ENCODE results near the gene SLC38A4. TPM values are rescaled to one million over a fixed set of nuclear protein-coding genes. Genes with fewer than 3 reads are reported as not detected.

The SLC38A4 gene
- 3.1 and 14.7 TPM in 2 replicates for total RNA-seq

DNA sequence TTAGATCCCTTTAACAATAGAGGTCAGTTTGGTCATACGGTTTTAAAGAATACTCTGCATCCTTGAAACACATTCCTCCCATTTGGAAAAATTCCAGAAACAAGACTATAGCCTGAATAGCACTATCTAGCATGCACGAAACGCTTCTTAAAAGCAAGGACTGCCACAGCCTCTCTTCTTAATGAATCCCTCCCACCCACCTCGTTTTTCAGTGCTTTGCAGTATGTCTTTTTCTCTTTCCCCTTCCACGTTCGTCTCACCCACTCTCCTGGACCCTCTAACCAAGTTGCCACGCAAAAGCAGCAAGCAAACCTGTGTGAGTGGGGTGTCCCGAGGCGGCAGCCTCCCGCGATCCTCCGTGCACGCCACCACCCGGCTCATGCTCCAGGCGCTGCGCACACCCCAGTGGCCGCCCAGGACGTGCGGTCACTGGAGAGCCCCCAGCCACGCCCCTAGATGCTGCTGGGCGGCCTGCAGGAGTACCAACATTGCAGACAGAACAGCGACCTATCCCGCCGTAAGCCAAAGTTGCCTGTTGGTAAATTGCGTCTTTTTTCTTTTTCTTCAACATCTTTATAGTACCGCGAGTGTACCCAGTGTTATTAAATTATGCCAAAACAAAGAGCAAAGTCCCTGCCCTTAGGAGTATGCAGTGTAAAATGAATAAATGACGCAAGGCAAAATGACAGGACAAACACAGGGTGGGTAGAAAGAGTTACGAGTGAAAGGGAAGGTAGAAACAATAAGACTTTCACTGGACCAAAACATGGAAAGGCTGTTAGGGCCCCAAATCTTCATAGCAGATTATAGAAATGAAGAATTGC, at the start of gene SLC38A4:
SLC38A4 (minus strand) TSS at position 407 of the 824 bp plus-strand sequence. CDS start 32,926 bp downstream, outside the sequence.

All from placental pericyte (primary cell).